Peyer's patch (tissue), 4 donors: Measurements from ENCODE around the gene UCKL1.

ENCODE experiments used
- POLR2A ChIP-seq, 2 donors: fragments of 450-650 bp; IDR thresholded peaks; one replicate each; pipeline ENCODE4 v1.5.1; 2017; ENCODE audit warnings: antibody characterized with exemption in 2 of 2, mild to moderate bottlenecking in 2 of 2, moderate library complexity in 2 of 2
- TF ChIP-seq, protein P1 (sequence below), 6 experiments: fragments of 450-650 bp in 4 of 6; fragments of 200-600 bp in 2 of 6; sonication (generic) in 1 of 6; IDR thresholded peaks; one replicate each; pipeline ENCODE4 v1.5.1; 2017 to 2019; ENCODE audit warnings: antibody characterized with exemption in 6 of 6, mild to moderate bottlenecking in 3 of 6, moderate library complexity in 1 of 6

GRCh38 chr20:63894358-63895201 is 61.6 kb downstream of the UCKL1 start, which contains the start of gene DNAJC5:
- TF ChIP-seq POLR2A (IDR thresholded peaks at IDR 0.05) = peak; percentile 55 to 72
- TF ChIP-seq, protein P1, sequence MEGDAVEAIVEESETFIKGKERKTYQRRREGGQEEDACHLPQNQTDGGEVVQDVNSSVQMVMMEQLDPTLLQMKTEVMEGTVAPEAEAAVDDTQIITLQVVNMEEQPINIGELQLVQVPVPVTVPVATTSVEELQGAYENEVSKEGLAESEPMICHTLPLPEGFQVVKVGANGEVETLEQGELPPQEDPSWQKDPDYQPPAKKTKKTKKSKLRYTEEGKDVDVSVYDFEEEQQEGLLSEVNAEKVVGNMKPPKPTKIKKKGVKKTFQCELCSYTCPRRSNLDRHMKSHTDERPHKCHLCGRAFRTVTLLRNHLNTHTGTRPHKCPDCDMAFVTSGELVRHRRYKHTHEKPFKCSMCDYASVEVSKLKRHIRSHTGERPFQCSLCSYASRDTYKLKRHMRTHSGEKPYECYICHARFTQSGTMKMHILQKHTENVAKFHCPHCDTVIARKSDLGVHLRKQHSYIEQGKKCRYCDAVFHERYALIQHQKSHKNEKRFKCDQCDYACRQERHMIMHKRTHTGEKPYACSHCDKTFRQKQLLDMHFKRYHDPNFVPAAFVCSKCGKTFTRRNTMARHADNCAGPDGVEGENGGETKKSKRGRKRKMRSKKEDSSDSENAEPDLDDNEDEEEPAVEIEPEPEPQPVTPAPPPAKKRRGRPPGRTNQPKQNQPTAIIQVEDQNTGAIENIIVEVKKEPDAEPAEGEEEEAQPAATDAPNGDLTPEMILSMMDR (IDR thresholded peaks at IDR 0.05) = no peak
